HCEC 1CT (cell line): ENCODE measurements around the gene C1orf198.

Experiments
- DNase-seq: peaks from one replicate; pipeline ENCODE4 v3.0.0-alpha.2; 2017

The C1orf198 gene

GRCh38 chr1:230867903-230868735 is at the start of gene C1orf198:
C1orf198 (minus strand) TSS chr1:230868521; CDS start chr1:230868512, 9 bp downstream.
- peak; percentile 47 for DNase-seq

- peak; percentile 66 for DNase-seq
Measured at GRCh38 chr1:230917284-230918135, 49.2 kb upstream of the C1orf198 start.

- no peak for DNase-seq
Measured at GRCh38 chr1:230916587-230917283, 48.4 kb upstream of the C1orf198 start.

GRCh38 chr1:230915078-230915477 is 46.8 kb upstream of the C1orf198 start:
- no peak for DNase-seq

GRCh38 chr1:230913496-230913895 is 45.2 kb upstream of the C1orf198 start:
- DNase-seq, result peak; percentile 46

- DNase-seq, result no peak
Measured at GRCh38 chr1:230910755-230911117, 42.4 kb upstream of the C1orf198 start.

- DNase-seq, result no peak
Measured at GRCh38 chr1:230909974-230910754, 41.8 kb upstream of the C1orf198 start.

GRCh38 chr1:230907472-230908205 is 39.3 kb upstream of the C1orf198 start:
- DNase-seq, result no peak

- no peak for DNase-seq
Measured at GRCh38 chr1:230906226-230906625, 37.9 kb upstream of the C1orf198 start.

GRCh38 chr1:230905733-230906132 is 37.4 kb upstream of the C1orf198 start:
- DNase-seq, result no peak

- no peak for DNase-seq
Measured at GRCh38 chr1:230902349-230902923, 34.1 kb upstream of the C1orf198 start.

- DNase-seq, result no peak
Measured at GRCh38 chr1:230901671-230902070, 33.4 kb upstream of the C1orf198 start.

- no peak for DNase-seq
Measured at GRCh38 chr1:230900984-230901383, 32.7 kb upstream of the C1orf198 start.

GRCh38 chr1:230899841-230900251 is 31.5 kb upstream of the C1orf198 start:
- DNase-seq, result no peak

- DNase-seq, result no peak
Measured at GRCh38 chr1:230898748-230899147, 30.4 kb upstream of the C1orf198 start.

GRCh38 chr1:230898144-230898543 is 29.8 kb upstream of the C1orf198 start:
- no peak for DNase-seq

GRCh38 chr1:230896779-230897178 is 28.5 kb upstream of the C1orf198 start:
- DNase-seq, result no peak

GRCh38 chr1:230895452-230895851 is 27.1 kb upstream of the C1orf198 start:
- no peak for DNase-seq

- no peak for DNase-seq
Measured at GRCh38 chr1:230894664-230895063, 26.3 kb upstream of the C1orf198 start.

- DNase-seq, result no peak
Measured at GRCh38 chr1:230894032-230894431, 25.7 kb upstream of the C1orf198 start.

GRCh38 chr1:230892018-230892491 is 23.7 kb upstream of the C1orf198 start:
- DNase-seq, result no peak
